Skeletal muscle tissue (tissue), 4 donors: ENCODE data around the gene C11orf98. TPM values are rescaled to one million over a fixed set of nuclear protein-coding genes. Genes with fewer than 3 reads are reported as not detected.

ENCODE experiments used
- H3K27ac ChIP-seq: one replicate; pipeline ENCODE4 v1.7.0; 2013; ENCODE audit warnings: mild to moderate bottlenecking, low read depth, low read length, inconsistent platforms
- H3K27me3 ChIP-seq, 3 donors: one replicate each; pipeline ENCODE4 v1.7.0; 2013; ENCODE audit warnings: low read length in 3 of 3; ENCODE audit not compliant: control insufficient read depth in 3 of 3, insufficient read depth in 3 of 3
- H3K36me3 ChIP-seq, 3 donors: one replicate each; pipeline ENCODE4 v1.7.0; 2013; ENCODE audit warnings: low read length in 3 of 3; ENCODE audit not compliant: control insufficient read depth in 3 of 3, insufficient read depth in 3 of 3
- H3K4me1 ChIP-seq, 3 donors: one replicate each; pipeline ENCODE4 v1.7.0; 2013; ENCODE audit warnings: low read length in 3 of 3, mild to moderate bottlenecking in 3 of 3; ENCODE audit not compliant: control insufficient read depth in 3 of 3, insufficient read depth in 3 of 3
- H3K4me3 ChIP-seq, 3 donors: one replicate each; pipeline ENCODE4 v1.7.0; 2013; ENCODE audit warnings: low read length in 3 of 3
- H3K9ac ChIP-seq, 3 donors: one replicate each; pipeline ENCODE4 v1.7.0; 2013; ENCODE audit warnings: low read length in 3 of 3, mild to moderate bottlenecking in 3 of 3, moderate library complexity in 2 of 3, low read depth in 1 of 3
- H3K9me3 ChIP-seq, 3 donors: one replicate each; pipeline ENCODE4 v1.7.0; 2013; ENCODE audit warnings: low read length in 3 of 3; ENCODE audit not compliant: control insufficient read depth in 3 of 3
- total RNA-seq: library from RNA; depleted of rRNA; stranded (reverse); fragments of >200 nt; gene quantifications from one replicate; pipeline ENCODE4 v1.2.3, GENCODE V29; 2014
- donor health status: Osteomylitis.

Gene C11orf98
- total RNA-seq = 22.4 TPM

DNA sequence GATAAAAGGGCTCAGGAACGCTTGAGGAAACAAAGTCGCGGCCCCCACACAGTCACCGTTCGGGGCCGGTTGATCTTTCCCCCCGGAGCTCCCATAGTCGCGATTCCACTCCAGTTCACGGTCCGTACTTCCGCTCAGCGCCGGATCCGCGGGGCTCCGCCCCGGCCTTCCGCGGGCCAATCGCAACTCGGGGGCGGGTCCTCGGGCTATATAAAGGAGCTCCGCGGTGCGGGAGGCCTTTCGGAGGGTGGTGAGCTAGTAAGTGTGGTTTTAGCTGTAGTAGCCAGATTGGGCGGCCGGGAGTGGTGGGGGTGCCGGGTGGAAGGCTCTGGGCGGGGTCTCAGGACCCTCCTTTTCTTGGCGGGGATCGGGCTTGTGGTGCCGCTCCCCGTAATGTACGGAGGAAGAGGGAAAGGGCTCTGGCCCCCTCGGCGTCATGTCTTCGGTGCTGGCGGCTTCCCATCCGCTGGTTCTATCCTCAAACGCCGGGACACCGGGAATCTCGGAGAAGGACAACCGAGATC, at the start of gene C11orf98, which contains the start of gene CSKMT:
Gene C11orf98, minus strand, starts transcription at position 136 of the 524 bp plus-strand sequence. Its CDS starts 41 bp downstream, at position 95.
Gene CSKMT, plus strand, starts transcription at position 238 of the 524 bp plus-strand sequence. CDS start 568 bp downstream, outside the sequence.
- Histone ChIP-seq H3K36me3 (peaks cover 15 to 18% (median 16%) of the 10 kb centered on the region in 3 donors), H3K27me3 (no peaks in the 10 kb centered on the region), H3K4me1 (peaks cover 24 to 40% (median 36%) of the 10 kb centered on the region in 3 donors)

DNA sequence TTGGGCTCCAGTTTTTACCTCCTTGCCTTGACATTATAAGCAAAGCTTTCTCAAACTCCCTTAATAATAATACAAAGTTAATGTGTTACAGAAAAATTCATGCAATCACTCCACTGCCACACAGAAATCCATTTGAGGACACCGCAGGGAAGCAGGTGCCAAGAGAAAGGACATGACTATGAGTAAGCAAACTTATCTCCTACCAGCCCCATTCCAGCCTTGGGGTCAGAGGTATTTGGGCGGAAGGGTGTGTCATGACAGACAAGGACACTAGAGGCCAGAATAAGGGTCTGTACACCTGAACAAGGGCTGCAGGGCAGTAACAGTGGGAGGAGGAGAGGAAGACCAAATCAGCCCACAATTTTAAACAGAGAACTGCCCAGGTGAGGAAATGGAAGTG, 48.3 kb upstream of the C11orf98 start:
- Histone ChIP-seq H3K27ac (peak overlapping the region; percentile 23), H3K4me3 (no peak overlapping the region), H3K9me3 (no peaks in the 10 kb centered on the region), H3K9ac (peak overlapping the region in 1 of 3 donors; percentile 28), H3K36me3 (peaks cover 40 to 59% (median 56%) of the 10 kb centered on the region in 3 donors), H3K4me1 (peaks cover 19 to 22% (median 22%) of the 10 kb centered on the region in 3 donors), H3K27me3 (no peaks in the 10 kb centered on the region)

More for the DNA sequence above, at the start of gene C11orf98, which contains the start of gene CSKMT:
- Histone ChIP-seq H3K27ac (peak within 1 kb of the TSS; percentile 90), H3K4me3 (peak within 1 kb of the TSS; percentile 95 to 98 (median 97)), H3K9ac (peak within 1 kb of the TSS; percentile 91 to 94 (median 93)), H3K9me3 (no peaks in the 10 kb centered on the region)

DNA sequence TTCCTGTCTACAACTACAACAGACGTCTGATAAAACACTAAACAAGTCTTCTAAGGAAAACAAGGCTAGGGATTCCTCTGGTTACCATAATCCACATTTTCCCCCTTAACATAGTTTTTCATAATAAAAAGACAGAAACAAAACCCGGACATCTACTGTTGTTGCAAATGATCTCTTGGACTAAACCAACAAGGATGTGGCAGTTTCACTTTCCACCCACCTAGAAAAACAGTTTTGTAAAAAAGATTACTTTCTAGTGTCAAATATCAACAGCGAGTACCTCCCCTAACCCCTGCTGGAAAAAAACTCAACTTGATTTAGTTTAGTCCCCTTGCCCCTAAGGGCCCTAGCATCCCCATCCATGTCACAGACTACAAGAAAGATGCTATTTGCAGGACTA, 47.9 kb upstream of the C11orf98 start:
- peaks cover 21 to 27% (median 27%) of the 10 kb centered on the region in 3 donors for H3K4me1 ChIP-seq
- H3K4me3 ChIP-seq = no peak overlapping the region
- no peaks in the 10 kb centered on the region for H3K9me3 ChIP-seq
- H3K27ac ChIP-seq = peak overlapping the region; percentile 23
- no peak overlapping the region for H3K9ac ChIP-seq
- H3K27me3 ChIP-seq = no peaks in the 10 kb centered on the region
- H3K36me3 ChIP-seq = peaks cover 38 to 57% (median 54%) of the 10 kb centered on the region in 3 donors

DNA sequence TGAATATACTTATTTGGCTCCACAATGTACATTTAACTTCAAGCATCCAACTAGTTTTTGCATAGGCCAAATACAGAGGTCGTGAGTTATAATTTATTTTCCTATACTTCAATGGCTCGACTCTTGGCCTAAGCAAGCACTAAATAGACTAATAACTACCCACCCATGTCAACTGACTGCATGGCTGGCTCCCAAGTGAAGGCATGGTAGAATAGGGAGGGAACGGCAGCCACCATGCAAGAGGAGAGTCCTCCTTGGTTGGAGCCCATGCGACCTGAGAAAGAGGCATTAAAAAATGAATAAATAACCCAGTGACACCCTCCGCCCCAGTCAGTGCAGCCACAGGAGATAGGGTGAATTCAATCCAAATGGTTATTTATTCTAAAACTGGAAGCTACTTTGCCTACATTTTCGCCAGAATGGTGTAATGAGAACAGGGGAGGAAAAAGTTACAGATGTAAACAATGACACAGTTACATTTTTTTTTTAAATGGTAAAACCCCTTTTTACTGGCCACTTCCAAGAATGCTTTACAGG, 47.3 kb upstream of the C11orf98 start:
- Histone ChIP-seq H3K4me3 (no peak overlapping the region), H3K9ac (no peak overlapping the region), H3K4me1 (peaks cover 21 to 31% (median 30%) of the 10 kb centered on the region in 3 donors), H3K36me3 (peaks cover 34 to 51% (median 49%) of the 10 kb centered on the region in 3 donors), H3K9me3 (no peaks in the 10 kb centered on the region), H3K27ac (no peak overlapping the region), H3K27me3 (no peaks in the 10 kb centered on the region)

DNA sequence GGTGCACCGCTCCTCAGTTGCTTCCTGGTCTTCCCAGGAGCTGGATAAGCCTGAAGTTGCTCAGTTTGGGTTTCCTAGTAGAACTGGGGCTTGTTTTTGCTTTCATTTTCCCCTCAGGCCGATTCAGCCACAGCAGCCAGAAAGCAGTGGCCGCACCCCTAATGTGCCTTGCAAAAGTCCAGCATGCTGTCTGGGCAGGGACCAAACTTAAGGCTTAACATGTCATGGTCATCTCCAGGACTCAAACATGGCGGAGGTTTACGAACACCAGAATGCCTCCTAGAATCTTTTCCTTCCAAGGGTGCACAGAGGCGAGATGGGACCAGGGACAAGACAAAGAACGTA, 45.0 kb upstream of the C11orf98 start:
- H3K36me3 ChIP-seq = peaks cover 15 to 29% (median 28%) of the 10 kb centered on the region in 3 donors
- H3K9ac ChIP-seq = peak overlapping the region; percentile 81 to 99 (median 99)
- H3K9me3 ChIP-seq = no peaks in the 10 kb centered on the region
- peaks cover 40 to 51% (median 49%) of the 10 kb centered on the region in 3 donors for H3K4me1 ChIP-seq
- H3K4me3 ChIP-seq = peak overlapping the region; percentile 88 to 97 (median 93)
- H3K27ac ChIP-seq = peak overlapping the region; percentile 88
- no peaks in the 10 kb centered on the region for H3K27me3 ChIP-seq

DNA sequence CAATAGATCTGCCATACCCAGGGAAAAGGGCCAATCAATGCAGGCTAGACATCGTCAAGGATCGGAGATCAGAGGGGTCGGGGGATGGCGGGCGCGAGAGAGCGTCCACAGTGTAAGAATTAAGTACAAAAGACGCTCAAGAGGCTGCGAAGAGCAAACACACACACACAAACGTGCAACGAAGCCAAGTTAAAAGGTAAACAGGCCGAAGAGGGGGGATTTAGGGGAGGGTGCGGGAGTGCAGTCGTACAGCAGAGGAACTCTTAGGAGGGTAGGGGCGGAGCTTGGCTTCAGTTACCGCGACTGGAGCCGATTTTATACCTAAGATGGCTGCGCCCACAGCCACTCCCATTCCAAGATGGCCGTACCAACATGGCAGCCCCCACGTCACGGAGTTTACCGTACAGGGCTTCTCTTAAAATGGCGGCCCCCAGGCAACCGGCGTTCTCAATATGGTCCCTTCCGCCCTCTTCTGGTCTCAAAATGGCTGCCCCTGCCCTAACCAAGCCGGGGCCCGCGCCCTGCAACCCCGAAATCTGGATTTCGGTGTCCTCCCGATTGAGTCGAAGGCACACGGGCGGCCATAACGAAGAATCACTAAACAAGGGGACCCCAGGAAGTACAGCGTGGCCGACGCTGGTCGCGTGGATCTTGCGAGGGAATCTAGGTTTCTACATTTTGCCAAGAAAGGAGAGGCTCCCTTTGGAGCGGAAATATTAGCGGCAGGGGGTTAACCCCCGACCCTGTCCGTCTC, 44.4 kb upstream of the C11orf98 start:
- no peaks in the 10 kb centered on the region for H3K9me3 ChIP-seq
- H3K4me3 ChIP-seq = peak overlapping the region; percentile 88 to 97 (median 93)
- H3K27me3 ChIP-seq = no peaks in the 10 kb centered on the region
- H3K9ac ChIP-seq = peak overlapping the region; percentile 96 to 99 (median 99)
- H3K36me3 ChIP-seq = peaks cover 15 to 25% (median 24%) of the 10 kb centered on the region in 3 donors
- H3K4me1 ChIP-seq = peaks cover 40 to 53% (median 51%) of the 10 kb centered on the region in 3 donors
- H3K27ac ChIP-seq = peak overlapping the region; percentile 88

DNA sequence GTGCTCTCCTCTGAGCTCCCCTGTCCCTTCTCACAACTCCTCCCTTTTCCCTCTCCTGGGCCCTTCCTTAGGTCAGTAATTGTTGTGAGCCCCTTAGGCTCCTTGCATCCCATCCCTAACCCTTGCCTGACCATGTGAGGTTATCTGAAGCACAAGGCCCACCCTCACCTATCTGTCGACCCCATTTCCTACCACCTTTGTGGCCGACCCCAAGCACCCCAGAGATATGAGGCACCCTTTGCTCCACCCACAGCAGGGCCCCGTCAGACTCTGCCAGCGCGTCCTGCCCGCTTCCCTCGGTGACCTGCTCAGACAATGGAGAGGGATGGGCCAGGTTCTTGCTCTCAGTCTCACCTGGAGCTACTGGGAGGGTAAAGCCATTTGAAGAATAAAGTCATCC, 43.8 kb upstream of the C11orf98 start:
- no peaks in the 10 kb centered on the region for H3K27me3 ChIP-seq
- H3K9me3 ChIP-seq = no peaks in the 10 kb centered on the region
- peak overlapping the region; percentile 96 to 99 (median 99) for H3K9ac ChIP-seq
- H3K27ac ChIP-seq = peak overlapping the region; percentile 88
- peak overlapping the region; percentile 88 to 97 (median 93) for H3K4me3 ChIP-seq
- peaks cover 12 to 20% (median 19%) of the 10 kb centered on the region in 3 donors for H3K36me3 ChIP-seq
- H3K4me1 ChIP-seq = peaks cover 40 to 53% (median 51%) of the 10 kb centered on the region in 3 donors

DNA sequence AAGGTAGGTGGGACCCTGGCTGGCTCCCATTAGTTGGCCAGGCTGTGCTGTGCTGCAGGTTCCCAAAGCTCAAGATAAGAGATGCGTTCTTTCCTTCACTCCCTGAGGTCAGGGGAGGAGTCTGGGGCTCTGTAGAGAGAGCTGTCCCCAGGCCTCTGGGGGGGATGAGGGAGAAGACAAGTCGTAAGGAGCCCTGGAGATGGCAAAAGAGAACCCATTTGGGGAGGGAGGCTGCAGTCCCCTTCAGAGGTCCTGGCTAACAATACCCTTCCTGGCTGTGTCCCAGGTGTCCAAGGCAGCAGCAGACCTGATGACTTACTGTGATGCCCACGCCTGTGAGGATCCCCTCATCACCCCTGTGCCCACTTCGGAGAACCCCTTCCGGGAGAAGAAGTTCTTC, 43.4 kb upstream of the C11orf98 start:
- peaks cover 40 to 52% (median 50%) of the 10 kb centered on the region in 3 donors for H3K4me1 ChIP-seq

DNA sequence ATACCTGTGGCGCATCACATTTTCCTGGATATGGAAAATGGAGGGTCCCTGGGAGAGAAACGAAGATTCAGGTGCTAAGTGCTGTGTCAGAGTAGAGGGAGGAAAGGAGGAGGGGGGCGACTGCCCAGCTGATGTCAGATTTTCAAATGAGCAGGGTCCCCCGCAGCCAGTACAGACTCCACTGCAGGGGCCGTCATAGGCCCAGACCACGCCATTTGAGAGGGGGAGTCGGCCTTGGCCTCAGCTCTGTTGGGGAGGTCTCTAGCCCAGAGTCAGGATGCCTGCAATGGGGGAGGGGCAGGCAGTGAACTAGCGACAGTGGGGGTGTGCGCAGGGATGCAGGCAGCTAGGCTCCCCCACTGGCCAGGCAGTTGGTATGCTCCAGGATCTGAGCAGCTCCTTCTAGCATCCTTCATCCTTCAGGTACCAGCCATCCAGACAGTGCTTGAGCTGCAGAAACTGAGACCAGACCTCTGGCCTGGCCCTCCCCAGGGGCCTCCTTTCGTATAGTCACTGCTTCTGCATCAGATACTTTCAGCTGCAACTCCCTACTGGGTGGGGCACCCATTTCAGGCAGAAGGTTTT, 42.4 kb upstream of the C11orf98 start, which contains the start of the genes BSCL2 and GNG3:
Gene BSCL2, minus strand, starts transcription at position 148 of the 585 bp plus-strand sequence. CDS start 229 bp downstream, outside the sequence.
Gene GNG3, plus strand, starts transcription at position 400 of the 585 bp plus-strand sequence. CDS start 620 bp downstream, outside the sequence.
- H3K4me1 ChIP-seq = peaks cover 40 to 48% (median 47%) of the 10 kb centered on the region in 3 donors
- peak within 1 kb of the TSS; percentile 96 to 99 (median 99) for H3K9ac ChIP-seq

More for the DNA sequence above, 43.4 kb upstream of the C11orf98 start:
- H3K4me3 ChIP-seq = peak overlapping the region; percentile 88 to 97 (median 93)
- H3K36me3 ChIP-seq = peaks cover 12 to 16% (median 15%) of the 10 kb centered on the region in 3 donors
- peak overlapping the region; percentile 96 to 99 (median 99) for H3K9ac ChIP-seq
- H3K27me3 ChIP-seq = no peaks in the 10 kb centered on the region
- no peaks in the 10 kb centered on the region for H3K9me3 ChIP-seq
- H3K27ac ChIP-seq = peak overlapping the region; percentile 88

More for the DNA sequence above, 42.4 kb upstream of the C11orf98 start, which contains the start of the genes BSCL2 and GNG3:
- Histone ChIP-seq H3K4me3 (peak within 1 kb of the TSS; percentile 88 to 97 (median 93)), H3K27me3 (no peaks in the 10 kb centered on the region), H3K27ac (peak within 1 kb of the TSS; percentile 88), H3K9me3 (no peaks in the 10 kb centered on the region), H3K36me3 (peaks cover 10 to 14% (median 11%) of the 10 kb centered on the region in 3 donors)
